SJCRH30 (cell line): ENCODE results near the gene RNF208. TPM values are rescaled to one million over a fixed set of nuclear protein-coding genes. Genes with fewer than 3 reads are reported as not detected.
A peak's percentile ranks its signal among the peaks of the same experiment; 100 is the strongest.

Experiments used
- DNase-seq, 2 experiments: peaks; one replicate each; pipeline ENCODE4 v3.0.0-alpha.2; 2015 to 2020
- H3K27ac ChIP-seq: fragments of 250-450 bp; sonication (Bioruptor Pico); 2 replicates; pipeline ENCODE4 v1.5.1; 2020; ENCODE audit warnings: mild to moderate bottlenecking, moderate library complexity
- H3K27me3 ChIP-seq: fragments of 250-450 bp; sonication (Bioruptor Pico); 2 replicates; pipeline ENCODE4 v1.5.1; 2020; ENCODE audit warnings: mild to moderate bottlenecking, moderate library complexity
- H3K36me3 ChIP-seq: fragments of 250-450 bp; sonication (Bioruptor Pico); 2 replicates; pipeline ENCODE4 v1.5.1; 2020; ENCODE audit warnings: mild to moderate bottlenecking, moderate library complexity
- H3K4me1 ChIP-seq: fragments of 250-450 bp; sonication (Bioruptor Pico); 2 replicates; pipeline ENCODE4 v1.5.1; 2020; ENCODE audit warnings: mild to moderate bottlenecking, moderate library complexity
- H3K4me3 ChIP-seq: fragments of 250-450 bp; sonication (Bioruptor Pico); 2 replicates; pipeline ENCODE4 v1.5.1; 2020; ENCODE audit warnings: mild to moderate bottlenecking, moderate library complexity
- H3K9me3 ChIP-seq: fragments of 250-450 bp; sonication (Bioruptor Pico); replicated peaks from 2 replicates; pipeline ENCODE4 v1.5.1; 2020; ENCODE audit warnings: mild to moderate bottlenecking, moderate library complexity
- total RNA-seq: library from RNA; depleted of rRNA; stranded (reverse); fragments of >200 nt; shearing (Covaris generic); gene quantifications from 2 replicates; pipeline ENCODE4 v1.2.3, GENCODE V29; 2014

Gene RNF208
- total RNA-seq, 1 experiment from 2014 or later: 0.43 TPM

DNA sequence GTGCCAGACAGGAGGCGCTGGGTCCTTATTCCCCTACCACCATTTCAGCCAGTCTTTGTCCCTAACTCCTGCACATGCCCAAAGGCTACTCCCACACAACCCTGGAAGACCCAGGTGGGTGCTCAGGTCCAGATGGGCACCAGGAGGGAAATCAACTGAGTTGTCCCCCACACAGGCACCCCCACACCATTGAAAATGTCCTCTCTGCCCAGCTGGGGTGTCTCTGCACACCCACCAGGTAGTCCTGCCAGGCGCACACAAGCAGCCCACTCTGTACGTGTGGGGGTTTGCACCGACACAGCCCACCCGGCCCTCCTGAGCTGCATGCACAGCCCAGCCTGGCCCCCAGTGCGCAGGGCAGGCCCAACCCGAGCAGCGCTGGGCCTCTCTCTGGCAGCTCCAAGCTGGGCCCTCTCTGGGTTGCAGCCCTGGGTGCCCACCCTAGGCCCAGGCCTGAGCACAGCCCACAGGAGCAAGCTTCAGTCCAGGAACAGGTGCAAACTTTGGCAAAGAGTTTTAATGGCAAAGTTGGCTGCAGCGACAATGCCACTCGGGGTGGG lies 2.2 kb downstream of the RNF208 start:
- H3K27me3 ChIP-seq: no peaks in the 10 kb centered on the region
- no peak overlapping the region for H3K4me3 ChIP-seq
- H3K27ac ChIP-seq: no peak overlapping the region
- H3K36me3 ChIP-seq: peaks cover 5% of the 10 kb centered on the region; the same call in 1 of the 2 replicates
- DNase-seq: no peak
- H3K9me3 ChIP-seq: no peaks in the 10 kb centered on the region
- peaks cover 18% of the 10 kb centered on the region for H3K4me1 ChIP-seq

DNA sequence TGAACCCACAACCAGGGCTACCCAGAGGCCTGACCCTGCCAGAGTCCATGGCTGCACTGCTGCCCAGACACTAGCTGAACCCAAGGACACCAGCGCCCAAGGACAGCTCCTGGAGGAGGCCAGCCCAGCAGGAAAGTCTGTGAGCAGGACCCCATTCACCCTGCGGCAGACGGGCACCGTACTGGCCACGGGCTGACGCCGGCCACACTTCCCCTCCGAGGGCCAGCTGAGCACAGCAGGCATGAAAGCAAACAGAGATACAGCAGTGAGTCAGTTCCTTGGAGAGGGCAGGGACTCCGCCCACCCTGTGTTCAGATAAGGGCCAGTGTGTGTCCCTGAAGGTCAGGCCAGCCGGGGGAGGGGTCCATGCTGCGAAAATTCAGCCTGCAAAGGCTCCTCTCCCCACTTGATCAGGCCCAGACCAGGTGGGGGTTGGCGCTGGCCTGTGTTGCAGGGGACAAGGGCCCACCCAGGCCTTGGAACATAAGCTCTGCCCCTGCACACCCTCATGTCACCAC lies 3.2 kb downstream of the RNF208 start:
- Histone ChIP-seq H3K4me1 (peaks cover 8% of the 10 kb centered on the region; the same call in 1 of the 2 replicates), H3K4me3 (no peak overlapping the region), H3K27ac (no peak overlapping the region), H3K27me3 (no peaks in the 10 kb centered on the region), H3K36me3 (peaks cover 15% of the 10 kb centered on the region; the same call in 1 of the 2 replicates), H3K9me3 (no peaks in the 10 kb centered on the region)
- no peak for DNase-seq

DNA sequence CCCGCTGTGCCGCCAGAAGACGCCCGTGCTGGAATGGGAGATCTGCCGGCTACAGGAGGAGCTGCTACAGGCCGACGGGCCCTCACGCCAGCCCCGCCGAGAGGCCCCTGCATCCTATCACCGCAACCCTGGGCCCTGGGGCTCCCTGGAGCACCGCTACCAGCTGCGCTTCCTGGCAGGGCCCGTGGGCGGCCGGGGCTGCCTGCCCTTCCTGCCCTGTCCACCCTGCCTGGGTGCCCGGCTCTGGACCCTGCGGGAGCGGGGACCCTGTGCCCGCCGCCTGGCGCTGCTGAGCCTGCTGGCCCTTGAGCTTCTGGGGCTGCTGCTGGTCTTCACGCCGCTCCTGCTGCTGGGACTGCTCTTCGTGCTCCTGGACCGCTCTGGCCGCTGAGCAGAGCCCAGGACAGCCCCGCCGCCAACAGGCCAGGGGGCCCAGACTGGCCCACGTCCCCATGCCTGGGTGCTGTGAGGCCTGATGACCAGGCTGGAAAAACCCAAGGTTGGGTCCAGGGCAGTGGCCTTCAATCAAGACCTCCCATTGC lies 3.8 kb downstream of the RNF208 start:
- H3K9me3 ChIP-seq: no peaks in the 10 kb centered on the region
- H3K27ac ChIP-seq: no peak overlapping the region

DNA sequence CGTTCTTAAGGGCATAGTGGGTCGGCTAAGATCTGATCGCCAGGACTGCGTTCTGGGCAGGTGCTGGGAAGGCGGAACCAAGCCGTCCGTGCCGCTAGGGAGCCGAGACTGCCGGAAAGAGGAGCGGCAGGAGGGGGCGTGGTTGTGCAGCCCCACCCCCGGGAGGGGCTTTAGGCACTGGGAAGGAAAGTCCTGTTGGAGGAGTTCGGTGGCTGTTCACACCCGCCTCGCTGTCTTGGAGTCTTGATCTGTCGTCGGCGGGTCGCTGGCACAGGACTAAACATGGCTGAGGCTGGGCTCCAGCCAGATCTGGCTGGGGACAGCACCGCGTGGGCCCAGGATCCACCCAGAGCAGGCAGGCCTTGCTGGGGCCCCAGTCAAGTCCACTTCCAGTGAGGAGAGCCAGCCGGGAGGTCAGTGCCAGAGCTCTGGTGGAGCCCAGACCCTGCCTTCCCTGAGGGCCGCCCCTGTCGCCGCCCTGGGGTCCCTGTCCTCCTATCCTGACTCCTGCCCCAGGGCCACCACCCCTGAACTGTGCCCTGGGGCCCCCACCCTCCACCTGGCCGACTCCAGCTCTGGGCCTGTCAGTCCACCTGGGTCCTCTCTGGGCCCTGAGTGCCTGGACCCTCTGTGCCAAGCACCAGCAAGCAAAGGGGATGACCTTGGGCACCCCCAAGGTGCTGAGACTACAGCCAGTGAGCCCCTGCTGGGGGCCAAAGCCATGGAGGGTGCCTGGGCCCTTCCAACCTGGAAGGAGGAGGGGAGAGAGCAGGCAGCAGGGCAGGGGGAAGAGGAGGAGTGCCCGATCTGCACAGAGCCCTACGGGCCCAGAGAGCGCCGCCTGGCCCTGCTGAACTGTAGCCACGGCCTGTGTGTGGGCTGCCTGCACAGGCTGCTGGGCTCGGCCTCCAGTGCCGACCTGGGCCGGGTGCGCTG lies 4.5 kb downstream of the RNF208 start:
- Histone ChIP-seq H3K36me3 (peaks cover 19% of the 10 kb centered on the region), H3K9me3 (no peaks in the 10 kb centered on the region), H3K4me3 (no peak overlapping the region), H3K27me3 (no peaks in the 10 kb centered on the region), H3K27ac (no peak overlapping the region), H3K4me1 (peaks cover 3% of the 10 kb centered on the region; the same call in 1 of the 2 replicates)
- DNase-seq: no peak

More for the DNA sequence above, 3.8 kb downstream of the RNF208 start:
- Histone ChIP-seq H3K27me3 (no peaks in the 10 kb centered on the region), H3K4me3 (no peak overlapping the region), H3K36me3 (peaks cover 15% of the 10 kb centered on the region; the same call in 1 of the 2 replicates), H3K4me1 (peaks cover 8% of the 10 kb centered on the region; the same call in 1 of the 2 replicates)
- no peak for DNase-seq

DNA sequence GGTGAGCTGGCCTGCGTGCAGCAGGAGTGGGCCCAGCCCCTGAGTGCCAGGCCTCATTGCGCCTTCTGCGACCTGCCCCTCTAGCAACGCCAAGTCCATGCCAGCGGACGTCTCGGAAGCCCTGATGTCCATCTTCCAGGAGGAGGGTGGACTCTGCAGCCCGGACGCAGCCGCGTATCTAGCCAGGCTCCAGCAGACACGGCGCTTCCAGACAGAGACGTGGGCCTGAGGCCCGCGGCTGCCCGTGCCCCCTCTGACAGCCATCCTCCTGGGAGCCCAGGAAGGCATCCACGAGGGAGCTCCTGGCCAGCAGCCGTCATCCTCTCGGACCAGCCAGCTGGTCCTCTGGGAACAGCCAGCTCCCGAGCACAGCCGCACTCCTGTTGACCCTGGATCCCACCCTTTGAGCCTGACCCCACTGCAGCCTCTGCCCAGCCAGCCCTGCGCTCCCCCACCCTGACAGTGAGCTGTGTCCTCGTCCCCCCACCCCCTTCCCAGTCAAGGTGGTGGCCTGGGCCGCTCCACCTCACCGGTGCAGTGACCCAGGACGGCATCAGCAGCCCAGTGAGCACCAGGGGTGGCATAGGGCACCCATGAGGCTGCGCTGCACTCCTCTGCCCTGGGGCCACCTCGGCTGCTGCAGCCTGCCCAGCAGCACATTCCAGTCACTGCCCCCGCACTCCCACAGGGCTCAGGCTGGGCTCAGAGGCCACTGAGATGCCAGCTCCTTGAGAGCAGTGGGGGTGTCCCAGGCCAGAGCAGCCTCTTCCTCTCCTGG lies 5.7 kb downstream of the RNF208 start:
- H3K9me3 ChIP-seq: no peaks in the 10 kb centered on the region
- no peak overlapping the region for H3K27ac ChIP-seq
- H3K4me3 ChIP-seq: no peak overlapping the region
- peaks cover 22% of the 10 kb centered on the region for H3K36me3 ChIP-seq
- H3K27me3 ChIP-seq: no peaks in the 10 kb centered on the region
- DNase-seq: no peak
- H3K4me1 ChIP-seq: peaks cover 3% of the 10 kb centered on the region; the same call in 1 of the 2 replicates

DNA sequence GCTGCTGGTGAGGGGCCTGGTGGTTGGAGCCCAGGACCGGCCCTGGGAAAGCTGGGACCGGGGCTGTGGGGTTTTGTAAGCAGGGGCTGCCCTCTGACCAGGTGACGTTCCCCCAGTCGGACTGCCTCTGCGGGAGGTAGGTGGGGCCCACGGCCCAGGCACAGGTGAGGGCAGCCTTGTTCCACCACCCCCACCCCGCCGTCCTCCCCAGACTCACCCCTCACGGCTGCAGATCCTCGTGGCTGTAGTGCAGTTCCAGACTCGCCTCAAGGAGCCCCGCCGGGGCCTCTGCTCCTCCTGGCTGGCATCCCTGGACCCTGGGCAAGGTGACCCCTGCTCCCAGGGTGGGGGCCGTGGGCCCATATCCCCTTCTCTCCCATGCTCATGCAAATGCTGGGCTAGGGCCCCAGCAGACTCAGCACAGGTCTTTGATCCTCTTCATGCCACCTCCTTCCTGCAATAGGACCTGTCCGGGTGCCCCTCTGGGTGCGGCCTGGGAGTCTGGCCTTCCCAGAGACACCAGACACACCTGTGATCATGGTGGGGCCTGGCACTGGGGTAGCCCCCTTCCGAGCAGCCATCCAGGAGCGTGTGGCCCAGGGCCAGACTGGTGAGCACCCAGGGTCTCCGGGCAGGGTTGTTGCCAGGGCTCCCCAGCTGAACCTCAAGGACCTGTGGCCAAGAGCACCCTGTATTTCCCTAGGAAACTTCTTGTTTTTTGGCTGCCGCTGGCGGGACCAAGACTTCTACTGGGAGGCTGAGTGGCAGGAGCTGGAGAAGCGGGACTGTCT lies 6.6 kb downstream of the RNF208 start:
- no peak overlapping the region for H3K4me3 ChIP-seq
- no peak overlapping the region for H3K27ac ChIP-seq
- H3K4me1 ChIP-seq: no peaks in the 10 kb centered on the region
- no peak for DNase-seq
- H3K36me3 ChIP-seq: peaks cover 22% of the 10 kb centered on the region
- H3K9me3 ChIP-seq: no peaks in the 10 kb centered on the region
- H3K27me3 ChIP-seq: no peaks in the 10 kb centered on the region

DNA sequence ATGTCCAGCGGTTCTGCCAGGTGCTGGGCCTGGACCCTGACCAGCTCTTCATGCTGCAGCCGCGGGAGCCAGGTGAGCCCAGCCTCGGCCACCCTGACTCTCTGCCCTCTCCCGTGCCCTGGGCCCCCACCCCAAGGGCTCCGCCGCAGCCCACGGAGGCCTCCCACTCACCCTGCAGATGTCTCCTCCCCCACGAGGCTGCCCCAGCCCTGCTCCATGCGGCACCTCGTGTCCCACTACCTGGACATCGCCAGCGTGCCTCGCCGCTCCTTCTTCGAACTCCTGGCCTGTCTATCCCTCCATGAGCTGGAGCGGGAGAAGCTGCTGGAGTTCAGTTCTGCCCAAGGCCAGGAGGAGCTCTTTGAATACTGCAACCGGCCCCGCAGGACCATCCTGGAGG lies 7.4 kb downstream of the RNF208 start:
- DNase-seq: no peak
- H3K27ac ChIP-seq: no peak overlapping the region
- no peaks in the 10 kb centered on the region for H3K9me3 ChIP-seq
- H3K4me1 ChIP-seq: no peaks in the 10 kb centered on the region
- no peak overlapping the region for H3K4me3 ChIP-seq
- H3K36me3 ChIP-seq: peaks cover 22% of the 10 kb centered on the region
- no peaks in the 10 kb centered on the region for H3K27me3 ChIP-seq

DNA sequence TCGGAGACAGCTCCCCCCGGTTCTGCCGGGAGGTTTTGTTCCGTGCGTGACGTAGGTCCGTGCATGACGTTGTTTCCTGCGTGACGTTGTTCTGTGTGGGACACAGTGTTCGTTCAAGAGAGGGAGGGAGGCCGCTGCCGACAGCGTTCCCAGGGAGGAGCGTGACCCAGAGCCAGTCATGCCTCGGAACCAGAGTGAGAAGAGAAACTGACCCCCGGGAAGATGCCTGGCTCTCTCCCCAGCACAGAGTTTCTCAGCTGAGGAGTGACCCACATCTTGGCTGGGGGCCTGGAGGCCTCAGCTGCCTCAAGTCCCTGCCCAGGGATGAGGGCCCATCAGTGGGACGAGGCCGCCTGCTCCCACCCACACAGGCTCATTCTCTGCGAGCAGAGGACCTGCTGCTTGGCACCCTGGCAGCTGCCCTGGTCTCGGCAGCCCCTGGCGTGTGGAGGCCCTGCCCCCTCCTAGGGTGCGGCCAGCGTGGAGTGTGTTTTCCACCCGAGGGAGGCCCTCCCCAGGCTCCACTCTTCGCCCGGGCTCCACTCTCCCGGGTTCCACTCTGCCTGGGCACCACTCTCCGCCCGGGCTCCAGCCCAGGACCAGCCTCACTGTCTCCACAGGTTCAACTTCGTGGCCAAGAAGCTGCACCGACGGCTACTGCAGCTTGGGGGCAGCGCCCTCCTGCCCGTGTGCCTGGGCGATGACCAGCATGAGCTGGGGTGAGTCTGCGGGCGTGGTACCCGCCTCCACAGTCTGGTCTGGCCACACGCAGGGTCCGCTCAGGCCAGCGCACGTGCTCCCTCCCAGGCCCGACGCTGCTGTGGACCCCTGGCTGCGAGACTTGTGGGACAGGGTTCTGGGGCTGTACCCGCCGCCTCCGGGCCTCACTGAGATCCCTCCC lies 8.6 kb downstream of the RNF208 start:
- Histone ChIP-seq H3K36me3 (peaks cover 22% of the 10 kb centered on the region), H3K9me3 (no peaks in the 10 kb centered on the region), H3K4me1 (no peaks in the 10 kb centered on the region), H3K27ac (no peak overlapping the region), H3K27me3 (no peaks in the 10 kb centered on the region), H3K4me3 (no peak overlapping the region)
- no peak for DNase-seq

DNA sequence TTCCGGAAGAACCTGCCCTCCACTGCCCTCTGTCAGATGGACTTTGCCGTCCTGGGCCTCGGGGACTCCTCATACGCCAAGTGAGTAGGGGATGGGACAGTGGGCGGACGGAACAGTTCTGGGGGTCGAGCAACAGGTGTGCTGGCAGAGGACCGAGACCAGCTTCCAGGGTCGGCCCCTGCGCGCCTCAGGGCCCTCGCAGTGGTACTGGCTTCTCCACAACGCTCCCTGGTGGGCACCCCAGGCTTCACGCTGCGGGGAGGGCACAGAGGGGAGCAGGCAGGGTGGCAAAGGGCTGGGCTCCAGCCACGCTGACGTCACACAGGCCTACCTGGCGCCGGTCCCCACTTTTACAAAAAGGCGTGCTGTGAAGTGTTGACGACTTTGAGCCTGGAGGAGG lies 9.5 kb downstream of the RNF208 start:
- Histone ChIP-seq H3K36me3 (peaks cover 26% of the 10 kb centered on the region), H3K27me3 (no peaks in the 10 kb centered on the region)

DNA sequence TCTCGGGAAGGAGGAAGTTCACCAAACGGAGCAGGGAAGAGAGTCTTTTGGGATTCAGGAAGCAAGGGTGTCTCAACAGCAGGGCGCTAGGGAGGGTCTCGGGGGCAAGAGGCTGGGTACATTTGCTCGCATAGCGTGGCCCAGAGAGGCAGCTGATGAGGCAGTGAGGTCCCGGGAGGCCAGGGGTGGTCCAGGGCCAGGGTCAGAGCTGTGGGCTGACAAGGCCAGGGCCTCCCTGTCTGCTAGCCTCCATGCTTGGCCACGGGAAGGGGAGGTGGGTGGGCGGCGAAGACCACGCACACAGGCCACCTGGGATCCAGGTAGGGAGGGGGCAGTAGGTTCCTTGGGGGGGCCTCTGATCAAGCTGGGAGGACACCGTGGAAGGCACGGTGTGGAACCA lies 10.5 kb downstream of the RNF208 start:
- H3K27me3 ChIP-seq: no peaks in the 10 kb centered on the region
- no peak for DNase-seq
- H3K27ac ChIP-seq: no peak overlapping the region
- H3K4me3 ChIP-seq: no peak overlapping the region
- H3K9me3 ChIP-seq: no peaks in the 10 kb centered on the region
- H3K4me1 ChIP-seq: peaks cover 1% of the 10 kb centered on the region
- H3K36me3 ChIP-seq: peaks cover 31% of the 10 kb centered on the region

More for the DNA sequence above, 9.5 kb downstream of the RNF208 start:
- Histone ChIP-seq H3K4me1 (no peaks in the 10 kb centered on the region), H3K27ac (no peak overlapping the region), H3K9me3 (no peaks in the 10 kb centered on the region), H3K4me3 (no peak overlapping the region)
- no peak for DNase-seq

DNA sequence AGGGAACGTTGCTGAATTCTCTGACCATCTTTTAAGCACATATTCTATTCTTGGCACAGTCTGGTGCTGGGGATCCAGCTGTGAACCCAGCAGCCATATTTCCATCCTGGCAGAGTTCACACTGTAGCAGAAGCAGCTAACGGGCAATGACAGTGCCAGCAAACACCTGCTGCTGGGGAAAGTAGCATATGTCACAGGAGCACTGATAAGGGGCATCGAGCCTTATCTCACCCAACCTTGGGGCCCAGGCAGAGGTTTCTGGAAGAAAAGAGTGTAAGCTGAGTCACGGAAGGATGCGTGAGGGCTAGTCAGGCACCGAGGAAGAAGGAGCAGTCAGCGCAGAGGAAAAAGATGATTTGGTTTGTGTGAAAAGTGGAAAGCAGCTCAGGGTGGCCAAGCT lies 15.4 kb downstream of the RNF208 start:
- peak overlapping the region; percentile 94 for H3K4me3 ChIP-seq
- H3K27me3 ChIP-seq: no peaks in the 10 kb centered on the region
- H3K36me3 ChIP-seq: peaks cover 9% of the 10 kb centered on the region
- no peak for DNase-seq
- H3K9me3 ChIP-seq: no peaks in the 10 kb centered on the region
- H3K4me1 ChIP-seq: peaks cover 12% of the 10 kb centered on the region
- H3K27ac ChIP-seq: no peak overlapping the region

DNA sequence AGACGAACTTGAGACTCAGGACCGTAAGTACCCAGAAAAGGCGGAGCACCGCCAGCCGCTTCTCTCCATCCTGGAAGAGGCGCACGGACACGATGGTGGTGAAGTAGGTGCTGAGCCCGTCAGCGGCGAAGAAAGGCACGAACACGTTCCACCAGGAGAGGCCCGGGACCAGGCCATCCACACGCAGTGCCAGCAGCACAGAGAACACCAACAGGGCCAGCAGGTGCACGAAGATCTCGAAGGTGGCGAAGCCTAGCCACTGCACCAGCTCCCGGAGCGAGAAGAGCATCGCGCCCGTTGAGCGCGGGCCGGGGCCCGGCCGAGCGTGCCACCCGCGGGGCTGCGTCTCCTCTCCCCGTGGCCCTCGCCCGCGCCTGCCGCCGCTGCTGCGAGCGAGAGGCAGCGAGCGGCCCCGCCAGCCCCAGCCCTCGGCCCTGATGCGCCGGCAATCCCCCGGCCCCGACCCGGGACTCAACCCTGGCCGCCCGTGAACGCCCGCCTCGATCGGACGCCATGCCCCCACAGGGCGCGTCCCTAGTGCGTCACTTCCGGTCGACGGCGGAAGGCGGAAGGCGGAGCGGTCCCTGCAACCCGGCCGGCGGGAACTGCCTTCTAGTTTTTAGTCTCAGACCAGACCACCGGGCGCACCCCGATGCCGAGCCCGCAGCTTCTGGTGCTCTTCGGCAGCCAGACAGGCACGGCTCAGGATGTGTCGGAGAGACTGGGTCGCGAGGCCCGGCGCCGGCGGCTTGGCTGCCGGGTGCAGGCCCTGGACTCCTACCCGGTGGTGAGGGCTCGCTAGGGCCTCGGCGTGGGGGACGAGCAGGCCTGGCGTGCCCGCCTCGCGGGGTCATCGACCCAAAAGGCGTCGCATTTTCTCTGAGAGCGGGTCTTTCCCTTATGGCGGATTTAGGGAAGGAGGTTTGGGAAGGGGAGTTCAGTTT lies 16.6 kb downstream of the RNF208 start, which contains the start of the genes NDOR1 and TMEM203:
NDOR1 (plus strand) TSS at position 575 of the 944 bp plus-strand sequence; CDS start at position 653, 78 bp downstream.
TMEM203 (minus strand) TSS at position 523 of the 944 bp plus-strand sequence; CDS start at position 289, 234 bp downstream.
- Histone ChIP-seq H3K27me3 (no peaks in the 10 kb centered on the region), H3K27ac (peak within 1 kb of the TSS; percentile 55), H3K4me1 (peaks cover 12% of the 10 kb centered on the region), H3K4me3 (peak within 1 kb of the TSS; percentile 94), H3K9me3 (no peaks in the 10 kb centered on the region), H3K36me3 (peaks cover 9% of the 10 kb centered on the region)
- DNase-seq: peak; percentile 92
